Subcutaneous abdominal adipose tissue (tissue), 5 donors: ENCODE measurements around the gene ADAMTSL4.

ENCODE experiments used
- H3K27ac ChIP-seq: one replicate; pipeline ENCODE4 v1.7.0; 2013; ENCODE audit warnings: low read depth, mild to moderate bottlenecking, inconsistent platforms, low read length, moderate library complexity
- H3K27me3 ChIP-seq, 5 donors: one replicate each; pipeline ENCODE4 v1.7.0; 2013; ENCODE audit warnings: low read length in 5 of 5, inconsistent platforms in 1 of 5; ENCODE audit not compliant: control insufficient read depth in 5 of 5, insufficient read depth in 4 of 5
- H3K36me3 ChIP-seq, 5 donors: one replicate each; pipeline ENCODE4 v1.7.0; 2013; ENCODE audit warnings: low read length in 5 of 5; ENCODE audit not compliant: control insufficient read depth in 5 of 5, insufficient read depth in 5 of 5
- H3K4me1 ChIP-seq, 5 donors: one replicate each; pipeline ENCODE4 v1.7.0; 2013; ENCODE audit warnings: low read length in 5 of 5, mild to moderate bottlenecking in 3 of 5, moderate library complexity in 1 of 5; ENCODE audit not compliant: control insufficient read depth in 5 of 5, insufficient read depth in 5 of 5
- H3K4me3 ChIP-seq, 5 donors: one replicate each; pipeline ENCODE4 v1.7.0; 2013; ENCODE audit warnings: low read length in 5 of 5, low read depth in 1 of 5
- H3K9ac ChIP-seq, 5 donors: one replicate each; pipeline ENCODE4 v1.7.0; 2013; ENCODE audit warnings: low read length in 5 of 5, mild to moderate bottlenecking in 4 of 5, moderate library complexity in 3 of 5
- H3K9me3 ChIP-seq, 5 donors: one replicate each; pipeline ENCODE4 v1.7.0; 2013; ENCODE audit warnings: low read length in 5 of 5; ENCODE audit not compliant: control insufficient read depth in 5 of 5
- donor health status: healthy.
- donor health status: healthy.
- donor health status: healthy.
- donor health status: healthy.
- donor health status: healthy.

ADAMTSL4 gene

DNA sequence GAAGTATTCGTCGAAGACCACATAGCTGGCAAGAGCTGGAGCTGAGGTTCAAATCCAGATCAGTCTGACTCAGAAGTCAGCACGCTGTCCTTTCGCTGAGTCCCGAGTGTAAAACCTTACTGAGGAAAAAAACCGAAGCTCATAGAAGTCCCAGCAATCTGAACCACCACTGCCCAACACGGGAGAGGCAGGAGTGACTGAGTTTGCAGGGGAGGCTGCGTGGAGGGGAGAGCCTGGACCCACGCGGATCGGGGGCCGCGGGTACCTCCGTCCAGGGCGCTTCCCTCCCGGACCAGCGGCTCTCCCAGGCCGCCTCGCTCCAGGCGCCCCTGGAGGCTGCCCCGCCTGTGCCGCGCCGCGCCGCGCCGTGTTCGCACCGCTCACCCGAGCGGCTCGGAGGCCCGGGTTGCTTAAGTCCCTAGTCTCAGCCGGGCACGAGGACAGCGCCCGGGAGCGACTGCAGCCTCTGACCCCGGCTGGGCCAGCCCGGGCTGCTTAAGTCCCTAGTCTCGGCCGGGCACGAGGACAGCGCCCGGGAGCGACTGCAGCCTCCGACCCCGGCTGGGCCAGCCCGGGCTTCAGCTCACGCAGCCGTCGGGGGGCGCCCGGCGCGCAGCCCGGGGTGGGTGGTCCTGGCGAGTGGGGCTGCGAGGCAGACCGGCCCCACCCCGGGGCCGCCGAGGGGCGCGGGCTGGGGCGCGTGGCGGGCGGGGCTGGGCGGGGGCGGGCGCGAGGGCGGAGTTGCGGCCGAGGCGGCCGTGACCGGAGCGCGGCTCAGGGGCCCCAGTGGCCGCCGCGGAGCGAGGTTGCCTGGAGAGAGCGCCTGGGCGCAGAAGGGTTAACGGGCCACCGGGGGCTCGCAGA, at the start of gene ADAMTSL4:
Gene ADAMTSL4 (plus strand): TSS at position 777 of the 864 bp plus-strand sequence. CDS start 2,881 bp downstream, outside the sequence.
- H3K36me3 ChIP-seq = peaks cover 0 to 2% (median 0%) of the 10 kb centered on the region in 5 donors
- H3K27me3 ChIP-seq = no peaks in the 10 kb centered on the region
- H3K4me3 ChIP-seq = peak within 1 kb of the TSS; percentile 59 to 70 (median 69)
- H3K4me1 ChIP-seq = peaks cover 8 to 59% (median 52%) of the 10 kb centered on the region in 5 donors
- no peaks in the 10 kb centered on the region for H3K9me3 ChIP-seq
- peak within 1 kb of the TSS in 4 of 5 donors; percentile 56 to 81 (median 75) for H3K9ac ChIP-seq
- peak within 1 kb of the TSS; percentile 85 for H3K27ac ChIP-seq

GRCh38 chr1:150505431-150505830, 43.8 kb upstream of the ADAMTSL4 start:
- peaks cover 7 to 44% (median 39%) of the 10 kb centered on the region in 5 donors for H3K36me3 ChIP-seq

DNA sequence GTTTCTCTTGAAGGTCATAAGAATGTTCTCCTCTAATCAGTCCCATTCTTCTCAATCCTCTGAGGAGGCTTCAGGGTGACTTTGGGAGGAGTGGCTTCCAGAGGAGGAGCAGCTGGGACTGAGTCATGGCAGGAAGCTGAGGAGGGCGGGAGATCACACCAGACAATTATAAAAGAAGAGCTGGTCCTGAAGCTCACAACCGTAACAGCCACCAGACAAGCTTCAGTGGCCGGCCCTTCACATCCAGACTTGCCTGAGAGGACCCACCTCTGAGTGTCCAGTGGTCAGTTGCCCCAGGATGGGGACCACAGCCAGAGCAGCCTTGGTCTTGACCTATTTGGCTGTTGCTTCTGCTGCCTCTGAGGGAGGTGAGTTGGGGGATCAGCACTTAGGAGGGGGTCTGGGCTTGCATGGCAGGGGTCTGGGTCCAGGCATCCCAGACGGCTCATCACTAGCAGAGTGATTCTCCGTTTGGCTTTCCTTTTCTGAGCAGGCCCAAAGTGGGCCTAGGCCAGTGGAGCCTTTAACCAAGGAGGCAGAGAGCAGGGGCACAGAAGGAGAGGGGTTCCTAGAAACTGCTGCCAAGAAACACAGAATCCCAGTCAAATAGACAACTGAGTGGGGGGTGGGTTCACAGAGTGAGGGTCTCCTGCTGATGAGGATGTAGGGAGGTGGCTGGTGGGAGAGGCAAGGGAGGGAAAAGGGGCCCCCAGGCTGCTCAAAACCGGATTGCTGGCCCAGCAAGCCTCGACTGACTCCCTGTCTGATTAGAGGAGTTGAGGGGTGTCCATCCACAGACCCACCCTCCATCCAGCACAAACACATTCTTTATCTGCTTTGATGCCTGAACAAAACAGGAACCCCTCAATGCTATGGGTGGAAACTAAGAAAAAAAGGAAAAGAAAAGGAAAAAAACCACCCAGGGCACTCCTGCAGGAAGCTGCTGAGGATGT, 41.0 kb upstream of the ADAMTSL4 start, which contains the start of gene ECM1:
Gene ECM1 (plus strand): TSS at position 198 of the 953 bp plus-strand sequence. CDS start 101 bp downstream, at position 299.
- Histone ChIP-seq H3K27me3 (no peaks in the 10 kb centered on the region), H3K4me1 (peaks cover 0 to 20% (median 19%) of the 10 kb centered on the region in 5 donors), H3K27ac (peak within 1 kb of the TSS; percentile 46), H3K4me3 (peak within 1 kb of the TSS; percentile 48 to 67 (median 61)), H3K36me3 (peaks cover 7 to 56% (median 50%) of the 10 kb centered on the region in 5 donors), H3K9me3 (no peaks in the 10 kb centered on the region), H3K9ac (peak within 1 kb of the TSS; percentile 14 to 87 (median 50))

More at GRCh38 chr1:150505431-150505830, 43.8 kb upstream of the ADAMTSL4 start:
- Histone ChIP-seq H3K9ac (no peak overlapping the region), H3K9me3 (no peaks in the 10 kb centered on the region), H3K4me1 (peaks cover 0 to 20% (median 19%) of the 10 kb centered on the region in 5 donors), H3K4me3 (no peak overlapping the region), H3K27me3 (no peaks in the 10 kb centered on the region), H3K27ac (no peak overlapping the region)

DNA sequence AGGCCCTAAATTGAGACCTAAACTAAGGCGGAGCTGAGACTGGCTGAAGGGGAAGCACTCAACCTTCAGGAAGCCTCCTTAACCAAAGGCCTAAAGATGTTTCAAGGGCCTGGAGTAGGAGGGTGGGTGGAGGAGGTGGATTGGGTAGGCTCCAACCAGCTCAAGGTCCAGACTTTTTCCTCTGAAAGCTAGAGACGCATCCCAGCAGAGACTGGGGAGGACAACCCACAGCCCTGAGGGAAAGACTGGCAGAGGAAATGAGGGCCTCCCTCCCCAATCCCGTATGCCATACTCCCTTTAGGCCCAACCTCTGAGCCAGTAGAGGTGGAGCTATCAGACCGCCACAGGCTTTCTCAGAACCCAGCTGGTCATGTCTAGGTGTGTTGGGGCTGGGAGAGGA, 40.2 kb upstream of the ADAMTSL4 start:
- peaks cover 7 to 54% (median 47%) of the 10 kb centered on the region in 5 donors for H3K36me3 ChIP-seq
- H3K9me3 ChIP-seq = no peaks in the 10 kb centered on the region
- no peaks in the 10 kb centered on the region for H3K27me3 ChIP-seq
- no peak overlapping the region for H3K27ac ChIP-seq
- H3K4me1 ChIP-seq = peaks cover 0 to 20% (median 19%) of the 10 kb centered on the region in 5 donors
- peak overlapping the region; percentile 1 to 67 (median 61) for H3K4me3 ChIP-seq
- H3K9ac ChIP-seq = peak overlapping the region in 3 of 5 donors; percentile 14 to 66 (median 50)

DNA sequence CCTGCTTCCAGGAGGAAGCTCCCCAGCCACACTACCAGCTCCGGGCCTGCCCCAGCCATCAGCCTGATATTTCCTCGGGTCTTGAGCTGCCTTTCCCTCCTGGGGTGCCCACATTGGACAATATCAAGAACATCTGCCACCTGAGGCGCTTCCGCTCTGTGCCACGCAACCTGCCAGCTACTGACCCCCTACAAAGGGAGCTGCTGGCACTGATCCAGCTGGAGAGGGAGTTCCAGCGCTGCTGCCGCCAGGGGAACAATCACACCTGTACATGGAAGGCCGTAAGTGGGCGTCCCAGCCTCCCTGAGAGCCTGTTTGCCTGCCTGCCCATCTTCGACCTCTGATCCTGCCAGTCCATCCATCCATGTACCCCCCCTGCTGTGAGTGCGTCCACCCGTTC, 37.7 kb upstream of the ADAMTSL4 start:
- Histone ChIP-seq H3K9ac (no peak overlapping the region), H3K27me3 (no peaks in the 10 kb centered on the region), H3K9me3 (no peaks in the 10 kb centered on the region), H3K4me1 (peaks cover 0 to 39% (median 34%) of the 10 kb centered on the region in 5 donors), H3K36me3 (peaks cover 2 to 28% (median 22%) of the 10 kb centered on the region in 5 donors), H3K4me3 (no peak overlapping the region), H3K27ac (no peak overlapping the region)

GRCh38 chr1:150511985-150512660, 37.1 kb upstream of the ADAMTSL4 start:
- H3K27ac ChIP-seq = no peak overlapping the region
- H3K4me3 ChIP-seq = no peak overlapping the region
- H3K4me1 ChIP-seq = peaks cover 0 to 40% (median 34%) of the 10 kb centered on the region in 5 donors
- H3K36me3 ChIP-seq = peaks cover 0 to 23% (median 16%) of the 10 kb centered on the region in 5 donors
- H3K9ac ChIP-seq = no peak overlapping the region
- no peaks in the 10 kb centered on the region for H3K9me3 ChIP-seq
- no peaks in the 10 kb centered on the region for H3K27me3 ChIP-seq

DNA sequence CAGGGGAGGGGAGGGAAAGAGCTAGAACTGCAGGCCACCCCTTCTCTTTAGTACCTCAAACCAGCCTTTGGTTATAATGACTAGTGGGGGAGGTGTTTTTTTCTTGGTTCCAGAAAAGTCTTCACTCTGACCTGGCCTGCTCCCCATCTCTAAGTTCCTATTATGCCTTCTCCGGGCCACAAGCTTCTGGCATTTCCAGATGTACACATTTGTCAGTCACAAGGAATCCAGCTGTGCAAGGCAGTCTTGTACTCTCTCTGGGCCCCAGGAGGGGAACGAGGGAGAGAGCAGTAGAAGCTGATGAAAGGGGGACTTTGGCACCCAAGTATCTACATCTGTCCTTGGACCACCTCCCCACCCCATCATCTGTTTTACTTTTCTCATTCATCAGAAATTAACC, 36.4 kb upstream of the ADAMTSL4 start:
- Histone ChIP-seq H3K36me3 (peaks cover 0 to 23% (median 16%) of the 10 kb centered on the region in 5 donors), H3K4me3 (no peak overlapping the region), H3K27ac (no peak overlapping the region), H3K27me3 (no peaks in the 10 kb centered on the region), H3K9me3 (no peaks in the 10 kb centered on the region), H3K4me1 (peaks cover 0 to 35% (median 30%) of the 10 kb centered on the region in 5 donors), H3K9ac (no peak overlapping the region)

GRCh38 chr1:150513351-150513791, 35.8 kb upstream of the ADAMTSL4 start:
- Histone ChIP-seq H3K9me3 (no peaks in the 10 kb centered on the region), H3K4me1 (peaks cover 0 to 30% (median 25%) of the 10 kb centered on the region in 5 donors), H3K27me3 (no peaks in the 10 kb centered on the region), H3K27ac (no peak overlapping the region), H3K4me3 (no peak overlapping the region), H3K9ac (no peak overlapping the region), H3K36me3 (peaks cover 0 to 23% (median 16%) of the 10 kb centered on the region in 5 donors)

GRCh38 chr1:150514260-150514659, 34.9 kb upstream of the ADAMTSL4 start:
- Histone ChIP-seq H3K27ac (no peak overlapping the region), H3K4me3 (no peak overlapping the region), H3K36me3 (peaks cover 0 to 23% (median 16%) of the 10 kb centered on the region in 5 donors), H3K9ac (no peak overlapping the region), H3K4me1 (peaks cover 0 to 21% (median 16%) of the 10 kb centered on the region in 5 donors), H3K27me3 (no peaks in the 10 kb centered on the region), H3K9me3 (no peaks in the 10 kb centered on the region)
